Loucy (cell line): ENCODE results near the gene UFSP2.

Source experiments
- EZH2phosphoT487 ChIP-seq: fragments of 200-600 bp; IDR thresholded peaks from 2 replicates; pipeline ENCODE4 v1.6.1; 2018; ENCODE audit warnings: antibody characterized with exemption, mild to moderate bottlenecking, moderate library complexity, borderline replicate concordance
- TF ChIP-seq, protein P1 (sequence below): fragments of 200-600 bp; sonication (generic); conservative IDR thresholded peaks from 2 replicates; pipeline ENCODE4 v1.5.1; 2014; ENCODE audit warnings: mild to moderate bottlenecking, antibody characterized with exemption, low read length

DNA sequence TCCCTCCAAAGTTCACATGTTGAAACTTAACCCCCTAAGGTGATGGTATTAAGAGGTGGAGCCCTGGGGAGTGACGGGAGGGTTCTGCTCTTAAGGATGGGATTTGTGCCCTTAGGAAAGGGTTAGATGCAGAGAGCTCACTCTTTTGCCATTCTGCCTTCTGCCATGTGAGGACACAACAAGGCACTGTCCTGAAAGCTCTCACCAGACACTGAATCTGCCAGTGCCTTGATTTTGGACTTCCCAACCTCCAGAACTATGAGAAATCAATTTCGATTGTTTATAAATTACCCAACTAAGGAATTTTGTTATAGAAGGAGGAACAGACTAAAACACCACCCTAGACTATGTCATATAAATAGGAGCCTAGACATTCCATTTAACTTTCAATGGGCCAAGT, 41.7 kb downstream of the UFSP2 start:
- TF ChIP-seq, protein P1, sequence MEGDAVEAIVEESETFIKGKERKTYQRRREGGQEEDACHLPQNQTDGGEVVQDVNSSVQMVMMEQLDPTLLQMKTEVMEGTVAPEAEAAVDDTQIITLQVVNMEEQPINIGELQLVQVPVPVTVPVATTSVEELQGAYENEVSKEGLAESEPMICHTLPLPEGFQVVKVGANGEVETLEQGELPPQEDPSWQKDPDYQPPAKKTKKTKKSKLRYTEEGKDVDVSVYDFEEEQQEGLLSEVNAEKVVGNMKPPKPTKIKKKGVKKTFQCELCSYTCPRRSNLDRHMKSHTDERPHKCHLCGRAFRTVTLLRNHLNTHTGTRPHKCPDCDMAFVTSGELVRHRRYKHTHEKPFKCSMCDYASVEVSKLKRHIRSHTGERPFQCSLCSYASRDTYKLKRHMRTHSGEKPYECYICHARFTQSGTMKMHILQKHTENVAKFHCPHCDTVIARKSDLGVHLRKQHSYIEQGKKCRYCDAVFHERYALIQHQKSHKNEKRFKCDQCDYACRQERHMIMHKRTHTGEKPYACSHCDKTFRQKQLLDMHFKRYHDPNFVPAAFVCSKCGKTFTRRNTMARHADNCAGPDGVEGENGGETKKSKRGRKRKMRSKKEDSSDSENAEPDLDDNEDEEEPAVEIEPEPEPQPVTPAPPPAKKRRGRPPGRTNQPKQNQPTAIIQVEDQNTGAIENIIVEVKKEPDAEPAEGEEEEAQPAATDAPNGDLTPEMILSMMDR, result no peak
- no peak for TF ChIP-seq EZH2phosphoT487
